Small intestine (tissue), 7 donors: ENCODE data around the gene TSPAN5. TPM values are rescaled to one million over a fixed set of nuclear protein-coding genes. Genes with fewer than 3 reads are reported as not detected.

Experiments used
- DNase-seq, 2 donors: peaks; one replicate each; pipeline versions ENCODE4 v3.0.0 to v3.0.0-alpha.2; 2013
- FAIRE-seq: peaks from 2 replicates; lab custom pipeline; 2012; peaks lifted over from hg19 to GRCh38; lab: Jason Lieb, UNC
- H3K27ac ChIP-seq, 3 donors: one replicate each; pipeline ENCODE4 v1.5.1; 2013; ENCODE audit warnings: low read length in 2 of 3, mild to moderate bottlenecking in 2 of 3, control low read depth in 1 of 3, inconsistent platforms in 1 of 3, low read depth in 1 of 3, moderate library complexity in 1 of 3
- H3K27me3 ChIP-seq, 3 donors: one replicate each; pipeline ENCODE4 v1.6.1; 2013; ENCODE audit warnings: low read length in 3 of 3, inconsistent platforms in 1 of 3; ENCODE audit not compliant: control insufficient read depth in 3 of 3, insufficient read depth in 3 of 3
- H3K36me3 ChIP-seq, 3 donors: one replicate each; pipeline ENCODE4 v1.6.1; 2013; ENCODE audit warnings: low read length in 3 of 3, inconsistent platforms in 1 of 3, low read depth in 1 of 3, mild to moderate bottlenecking in 1 of 3, moderate library complexity in 1 of 3; ENCODE audit not compliant: control insufficient read depth in 3 of 3, insufficient read depth in 2 of 3
- H3K4me1 ChIP-seq, 3 donors: one replicate each; pipeline ENCODE4 v1.6.1; 2013; ENCODE audit warnings: low read length in 2 of 3, inconsistent platforms in 1 of 3, low read depth in 1 of 3, mild to moderate bottlenecking in 1 of 3, moderate library complexity in 1 of 3; ENCODE audit not compliant: control insufficient read depth in 3 of 3, insufficient read depth in 2 of 3
- H3K4me3 ChIP-seq, 3 donors: one replicate each; pipeline ENCODE4 v1.5.1; 2013; ENCODE audit warnings: low read length in 3 of 3, control low read depth in 1 of 3, inconsistent platforms in 1 of 3, low read depth in 1 of 3, mild to moderate bottlenecking in 1 of 3, moderate library complexity in 1 of 3
- H3K9me3 ChIP-seq, 2 donors: one replicate each; pipeline ENCODE4 v1.6.1; 2013; ENCODE audit warnings: low read depth in 1 of 2, low read length in 1 of 2; ENCODE audit not compliant: control insufficient read depth in 2 of 2, insufficient read depth in 1 of 2
- WGBS, 3 donors: extraction: QIAGEN DNeasy Blood & Tissue Kit; methylation state at CpG; one replicate each; pipeline ENCODE4 v1.1.7; 2013; 5-methylcytosine and 5-hydroxymethylcytosine counted together
- polyA plus RNA-seq, 4 donors: library from polyadenylated mRNA; stranded (reverse) in 3 of 4; unstranded in 1 of 4; fragments of 200-250 nt in 3 of 4; fragments of 120-200 nt in 1 of 4; gene quantifications; one replicate each; pipeline versions ENCODE4 v1.2.1 to v1.2.3, GENCODE V29; 2013
- donor health status: healthy with polysubstance abuse.
- donor health status: control.
- donor health status: control.
- donor health status: Bipolar disorder and iron deficiency.
- donor health status: healthy.

TSPAN5 gene
- polyA plus RNA-seq, 4 donors = 0.67 to 4.9 (median 2.2) TPM

DNA sequence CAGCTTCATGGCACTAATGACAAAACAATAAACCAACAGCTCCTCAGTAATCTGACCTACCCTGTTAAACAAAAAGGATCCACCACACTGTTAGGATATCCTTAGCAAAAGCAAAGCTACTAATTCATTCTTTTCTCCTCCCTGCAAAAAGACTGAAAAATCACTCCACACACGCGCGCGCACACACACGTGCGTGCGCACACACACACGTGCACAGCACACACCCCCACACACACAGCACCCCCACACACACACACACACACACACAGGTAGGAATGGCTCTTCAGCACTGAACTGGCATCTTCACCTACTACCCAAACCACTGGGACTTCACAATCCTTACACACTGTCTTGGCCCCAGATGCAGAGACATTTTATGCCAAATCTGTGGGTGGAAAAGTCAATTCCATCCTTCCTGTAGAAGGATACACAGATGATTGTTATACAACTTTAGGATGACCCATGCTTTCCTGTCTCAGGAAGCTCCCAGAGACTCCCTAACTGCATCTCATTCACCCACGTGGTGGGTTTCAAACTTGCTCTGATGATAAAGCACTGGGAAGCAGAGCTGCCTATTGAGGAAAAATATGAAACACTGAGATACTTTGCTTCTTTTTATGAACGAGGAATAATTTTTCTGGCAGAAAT, 102.5 kb downstream of the TSPAN5 start:
- H3K4me3 ChIP-seq = no peak overlapping the region
- H3K9me3 ChIP-seq = no peaks in the 10 kb centered on the region
- H3K27ac ChIP-seq = no peak overlapping the region
- H3K36me3 ChIP-seq = no peaks in the 10 kb centered on the region
- H3K4me1 ChIP-seq = no peaks in the 10 kb centered on the region
- FAIRE-seq (no peak), DNase-seq (no peak)
- no peaks in the 10 kb centered on the region for H3K27me3 ChIP-seq
- 82 to 90% (median 88%) methylated on average over 10 of the region's 10 CpGs for WGBS, 3 donors

DNA sequence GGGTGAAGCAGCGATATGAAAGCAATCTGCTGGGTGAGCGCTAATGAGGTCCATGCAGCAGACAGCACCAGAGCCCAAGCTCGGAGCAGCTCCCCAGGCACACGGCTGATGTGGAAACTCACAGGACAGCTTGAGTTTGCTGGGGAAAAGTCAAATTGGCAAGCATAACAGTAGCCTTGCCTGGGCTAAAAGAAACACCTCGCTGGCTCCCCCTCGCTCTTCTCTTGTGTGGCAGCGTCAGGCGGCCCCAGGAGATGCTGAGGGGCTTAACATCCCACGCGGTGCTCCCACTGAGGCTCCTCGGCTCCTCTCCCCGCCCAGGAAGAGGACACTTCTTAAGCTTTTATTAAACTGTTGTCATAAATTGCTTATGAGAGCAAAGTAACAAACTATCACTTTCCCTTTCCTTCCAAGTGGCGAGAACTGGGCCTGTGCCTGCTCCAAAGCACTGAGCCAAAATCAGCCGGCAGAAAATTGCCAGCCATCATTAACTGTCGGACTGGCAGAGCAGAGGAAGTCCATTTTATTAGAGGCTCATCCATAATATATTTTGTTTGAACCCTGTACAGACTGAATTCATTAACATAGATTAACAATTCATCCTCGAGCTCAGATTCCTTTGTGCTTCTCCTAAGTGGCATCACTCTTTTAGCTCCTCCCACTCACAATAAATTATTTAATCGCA, 111.4 kb downstream of the TSPAN5 start:
- no peak for FAIRE-seq
- no peaks in the 10 kb centered on the region for H3K9me3 ChIP-seq
- WGBS, 3 donors = 23 to 43% (median 42%) methylated on average over 17 of the region's 17 CpGs
- no peaks in the 10 kb centered on the region for H3K27me3 ChIP-seq
- peak overlapping the region in 1 of 3 donors; percentile 4 for H3K27ac ChIP-seq
- no peaks in the 10 kb centered on the region for H3K36me3 ChIP-seq
- H3K4me1 ChIP-seq = no peaks in the 10 kb centered on the region
- no peak overlapping the region for H3K4me3 ChIP-seq
- DNase-seq = peak in 1 of 2 donors; percentile 3

DNA sequence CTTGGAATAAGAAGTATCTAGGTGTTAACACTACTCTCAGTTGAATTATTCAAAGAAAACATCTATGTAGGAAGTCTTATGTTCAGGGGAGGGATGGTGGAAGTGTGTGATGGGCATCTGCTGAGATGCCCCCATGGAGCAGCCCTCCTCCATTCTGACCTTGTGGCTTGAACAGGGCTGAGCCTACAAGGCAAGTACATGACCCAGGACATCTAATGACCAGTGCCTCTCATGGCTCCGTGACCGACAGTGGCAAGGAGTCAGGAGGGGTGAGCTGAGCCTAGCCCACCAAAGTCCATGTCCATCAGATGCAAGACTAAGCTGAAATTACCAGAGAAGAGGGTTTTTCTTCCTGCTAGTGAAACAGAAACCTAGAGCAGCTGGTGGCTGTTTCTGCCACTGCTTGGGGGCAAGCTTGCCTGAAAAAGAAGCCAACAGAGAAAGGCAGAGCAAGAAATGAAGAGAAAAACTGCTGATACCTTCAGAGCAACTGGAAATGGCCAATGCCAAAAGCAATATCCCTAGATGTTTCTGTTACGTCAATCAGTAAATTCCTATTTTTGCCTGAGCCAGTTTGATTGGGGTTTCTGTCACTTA, 113.5 kb downstream of the TSPAN5 start:
- H3K4me1 ChIP-seq = no peaks in the 10 kb centered on the region
- FAIRE-seq = no peak
- 66 to 81% (median 80%) methylated on average over 3 of the region's 3 CpGs for WGBS, 3 donors

DNA sequence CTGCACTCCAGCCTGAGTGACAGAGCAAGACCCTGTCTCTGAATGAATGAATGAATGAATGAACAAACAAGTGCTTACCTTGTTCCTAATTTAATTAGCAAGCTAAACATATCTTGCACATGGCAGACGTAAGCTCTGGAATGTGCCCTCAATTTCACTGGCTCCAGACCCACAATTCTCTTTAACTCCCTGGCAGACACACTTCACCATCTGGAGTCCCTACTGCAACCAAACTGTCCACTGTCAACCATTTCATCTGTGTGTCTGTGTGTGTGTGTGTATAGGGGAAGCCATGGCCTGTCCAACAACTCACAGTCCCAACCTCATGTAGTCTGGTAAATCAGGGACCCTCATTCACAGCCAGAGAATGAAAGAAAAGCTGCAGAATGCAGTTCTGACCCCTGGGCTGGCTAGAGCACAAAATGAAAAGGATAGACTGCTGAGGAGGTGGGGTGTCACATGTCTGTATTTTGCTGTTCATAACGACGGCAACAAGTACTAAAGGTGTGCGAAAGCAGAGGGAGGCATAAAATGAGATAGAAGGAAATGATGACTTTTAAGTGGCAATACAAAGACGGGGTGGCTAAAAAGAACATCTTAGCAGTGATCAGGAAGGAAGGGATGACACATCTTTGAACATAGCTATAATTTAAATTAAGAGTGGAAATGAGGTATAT, 114.1 kb downstream of the TSPAN5 start:
- no peak for FAIRE-seq
- 85 to 91% (median 90%) methylated on average over 5 of the region's 5 CpGs for WGBS, 3 donors

More for the DNA sequence above, 113.5 kb downstream of the TSPAN5 start:
- Histone ChIP-seq H3K4me3 (no peak overlapping the region), H3K9me3 (no peaks in the 10 kb centered on the region), H3K27me3 (no peaks in the 10 kb centered on the region), H3K36me3 (no peaks in the 10 kb centered on the region), H3K27ac (no peak overlapping the region)
- DNase-seq = no peak

DNA sequence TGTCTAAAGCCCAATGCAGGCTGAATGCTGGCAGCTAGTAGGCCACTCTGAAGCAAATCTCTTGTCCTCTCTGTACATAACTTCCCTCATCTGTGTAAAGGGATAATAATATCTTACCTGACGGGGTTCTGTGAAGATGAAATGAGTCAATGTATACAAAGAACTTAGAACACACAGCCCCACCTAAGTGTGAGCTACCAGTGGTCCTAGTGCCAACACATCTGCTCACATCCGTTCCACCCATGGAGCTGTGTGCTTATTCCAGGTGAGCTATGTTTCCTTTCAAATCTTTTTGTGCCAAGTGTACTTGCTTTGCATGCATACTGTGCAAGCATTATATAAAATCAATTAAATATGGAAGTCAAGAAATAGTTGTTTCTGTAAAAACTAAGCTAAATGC, 116.4 kb downstream of the TSPAN5 start:
- Histone ChIP-seq H3K4me3 (no peak overlapping the region), H3K36me3 (no peaks in the 10 kb centered on the region), H3K9me3 (no peaks in the 10 kb centered on the region), H3K4me1 (no peaks in the 10 kb centered on the region), H3K27ac (no peak overlapping the region), H3K27me3 (no peaks in the 10 kb centered on the region)
- no peak for DNase-seq
- FAIRE-seq = no peak
- WGBS, 3 donors = 88 to 93% (median 88%) methylated on average over 2 of the region's 2 CpGs

More for the DNA sequence above, 114.1 kb downstream of the TSPAN5 start:
- no peaks in the 10 kb centered on the region for H3K36me3 ChIP-seq
- H3K9me3 ChIP-seq = no peaks in the 10 kb centered on the region
- no peaks in the 10 kb centered on the region for H3K27me3 ChIP-seq
- H3K4me3 ChIP-seq = no peak overlapping the region
- no peak overlapping the region for H3K27ac ChIP-seq
- DNase-seq = no peak
- no peaks in the 10 kb centered on the region for H3K4me1 ChIP-seq

DNA sequence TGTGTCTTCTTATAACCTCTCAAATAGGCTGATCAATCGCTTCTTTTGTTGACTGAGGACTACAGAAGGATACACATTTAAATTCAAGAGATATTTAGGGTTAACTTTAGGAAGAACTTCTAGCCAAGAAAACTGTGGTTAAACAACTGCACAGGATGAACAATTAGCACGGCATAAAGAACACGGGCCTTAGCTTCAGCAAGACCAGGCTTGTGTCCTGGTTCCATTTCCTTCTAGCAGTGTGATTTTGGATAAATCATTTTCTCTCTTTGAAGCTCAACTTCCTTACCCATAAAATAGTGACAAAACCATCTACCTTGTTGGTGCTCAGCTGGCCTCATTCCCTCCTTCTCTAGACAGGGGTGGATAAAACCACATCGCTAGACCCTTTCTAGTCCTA, 117.6 kb downstream of the TSPAN5 start:
- FAIRE-seq (no peak), DNase-seq (no peak)
- Histone ChIP-seq H3K27me3 (no peaks in the 10 kb centered on the region), H3K36me3 (no peaks in the 10 kb centered on the region), H3K9me3 (no peaks in the 10 kb centered on the region), H3K27ac (no peak overlapping the region), H3K4me3 (no peak overlapping the region), H3K4me1 (no peaks in the 10 kb centered on the region)
- WGBS, 3 donors = 89 to 94% (median 93%) methylated on average over 4 of the region's 4 CpGs

DNA sequence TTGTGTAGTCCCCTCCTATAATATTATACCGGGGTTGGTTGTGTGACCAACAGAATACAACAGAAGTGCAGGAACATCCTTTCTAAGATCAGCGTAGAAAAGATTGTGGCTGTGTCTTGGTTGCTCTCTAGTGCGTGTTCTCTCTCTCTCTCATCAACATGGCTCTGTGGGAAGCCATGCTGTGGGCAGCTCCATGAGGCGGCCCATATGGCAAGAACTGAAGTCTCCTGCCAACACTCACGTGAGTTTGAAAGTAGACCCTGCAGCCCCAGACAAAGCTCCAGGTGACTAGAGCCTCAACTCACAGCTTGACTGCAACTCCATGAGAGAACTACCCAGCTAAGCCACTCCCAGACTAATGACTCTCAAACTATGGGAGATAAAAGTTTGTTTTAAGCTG, 118.7 kb downstream of the TSPAN5 start:
- no peaks in the 10 kb centered on the region for H3K4me1 ChIP-seq
- no peaks in the 10 kb centered on the region for H3K36me3 ChIP-seq
- DNase-seq (no peak), FAIRE-seq (no peak)
- no peaks in the 10 kb centered on the region for H3K27me3 ChIP-seq
- H3K9me3 ChIP-seq = no peaks in the 10 kb centered on the region
- 94 to 96% (median 95%) methylated on average over 5 of the region's 5 CpGs for WGBS, 3 donors
- no peak overlapping the region for H3K27ac ChIP-seq
- H3K4me3 ChIP-seq = no peak overlapping the region

DNA sequence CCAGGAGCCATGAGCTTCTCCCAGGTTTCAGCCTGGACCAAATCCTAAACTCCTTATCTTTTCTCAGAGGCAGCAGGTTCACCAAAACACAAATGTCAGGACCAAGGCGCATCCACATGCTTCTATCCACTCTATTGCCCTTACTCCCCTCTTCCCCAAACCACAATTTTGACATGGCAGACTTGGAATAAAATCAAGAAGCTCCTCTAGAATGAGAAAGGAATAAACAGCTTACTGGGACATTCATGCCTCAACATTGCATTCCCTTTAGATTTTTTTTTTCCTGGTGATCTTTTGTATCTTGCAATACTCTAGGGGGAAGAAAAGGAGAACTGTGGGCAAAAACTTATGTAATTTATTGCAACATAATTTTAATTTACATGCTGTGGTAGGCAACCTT, 119.1 kb downstream of the TSPAN5 start:
- Histone ChIP-seq H3K36me3 (no peaks in the 10 kb centered on the region), H3K27me3 (no peaks in the 10 kb centered on the region), H3K4me1 (no peaks in the 10 kb centered on the region), H3K27ac (no peak overlapping the region), H3K9me3 (no peaks in the 10 kb centered on the region), H3K4me3 (no peak overlapping the region)
- FAIRE-seq (no peak), DNase-seq (no peak)
- 95 to 99% (median 97%) methylated on average over 1 of the region's 1 CpG for WGBS, 3 donors
